SK-N-SH treated with all-trans-retinoic acid at 6 μM for 48 hours (cell line): Measurements from ENCODE around the gene RUNDC3A.

ENCODE experiments used
- ATAC-seq: fragments of 200-7000 bp; cut with Tn5 transposase; 3 replicates; pipeline ENCODE4 v1.9.1; 2020; ENCODE audit warnings: mild to moderate bottlenecking, moderate library complexity
- ARNTL ChIP-seq: fragments of 450-650 bp; formaldehyde crosslinking; IDR thresholded peaks from 2 replicates; pipeline ENCODE4 v1.5.0; 2020; ENCODE audit warnings: low read depth, mild to moderate bottlenecking, moderate library complexity, borderline replicate concordance
- BACH2 ChIP-seq: fragments of 250-450 bp; sonication (Bioruptor Pico); IDR thresholded peaks from 2 replicates; pipeline ENCODE4 v1.9.0; 2021; ENCODE audit warnings: mild to moderate bottlenecking, borderline replicate concordance
- CSDC2 ChIP-seq: fragments of 250-450 bp; sonication (Bioruptor Pico); IDR thresholded peaks from 2 replicates; pipeline ENCODE4 v1.5.0; 2020; ENCODE audit warnings: mild to moderate bottlenecking, moderate library complexity
- CSRNP3 ChIP-seq: fragments of 250-450 bp; sonication (Bioruptor Pico); IDR thresholded peaks from 2 replicates; pipeline ENCODE4 v1.5.1; 2021; ENCODE audit warnings: mild to moderate bottlenecking, moderate library complexity
- GLIS3 ChIP-seq: fragments of 250-450 bp; sonication (Bioruptor Pico); IDR thresholded peaks from 2 replicates; pipeline ENCODE4 v1.5.0; 2020; ENCODE audit warnings: mild to moderate bottlenecking, moderate library complexity
- OSR1 ChIP-seq: fragments of 250-450 bp; sonication (Bioruptor Pico); IDR thresholded peaks from 2 replicates; pipeline ENCODE4 v1.8.0; 2022; ENCODE audit warnings: moderate library complexity, mild to moderate bottlenecking, inconsistent platforms
- PATZ1 ChIP-seq: fragments of 250-450 bp; sonication (Bioruptor Pico); IDR thresholded peaks from 2 replicates; pipeline ENCODE4 v1.8.0; 2020; ENCODE audit warnings: mild to moderate bottlenecking, moderate library complexity, borderline replicate concordance
- POU6F1 ChIP-seq: fragments of 250-450 bp; sonication (Bioruptor Pico); IDR thresholded peaks from 2 replicates; pipeline ENCODE4 v1.8.0; 2021; ENCODE audit warnings: low read depth, mild to moderate bottlenecking, moderate library complexity, borderline replicate concordance
- PPARA ChIP-seq: fragments of 250-450 bp; sonication (Bioruptor Pico); IDR thresholded peaks from 2 replicates; pipeline ENCODE4 v1.5.0; 2020; ENCODE audit warnings: mild to moderate bottlenecking, borderline replicate concordance
- RARB ChIP-seq: fragments of 250-450 bp; sonication (Bioruptor Pico); IDR thresholded peaks from 2 replicates; pipeline ENCODE4 v1.8.0; 2021; ENCODE audit warnings: mild to moderate bottlenecking, moderate library complexity
- SNAI2 ChIP-seq: fragments of 250-450 bp; sonication (Bioruptor Pico); IDR thresholded peaks from 2 replicates; pipeline ENCODE4 v1.5.0; 2020; ENCODE audit warnings: mild to moderate bottlenecking, moderate library complexity
- TOX ChIP-seq: fragments of 250-450 bp; sonication (Bioruptor Pico); IDR thresholded peaks from 2 replicates; pipeline ENCODE4 v1.8.0; 2021; ENCODE audit warnings: mild to moderate bottlenecking, moderate library complexity, borderline replicate concordance
- TSHZ2 ChIP-seq: fragments of 250-450 bp; sonication (Bioruptor Pico); IDR thresholded peaks from 2 replicates; pipeline ENCODE4 v1.5.0; 2020; ENCODE audit warnings: mild to moderate bottlenecking, moderate library complexity
- ZC3H10 ChIP-seq: fragments of 250-450 bp; sonication (Bioruptor Pico); IDR thresholded peaks from 2 replicates; pipeline ENCODE4 v1.5.1; 2021; ENCODE audit warnings: mild to moderate bottlenecking, moderate library complexity
- ZFP3 ChIP-seq: fragments of 250-450 bp; sonication (Bioruptor Pico); IDR thresholded peaks from 2 replicates; pipeline ENCODE4 v1.5.0; 2020; ENCODE audit warnings: mild to moderate bottlenecking, moderate library complexity
- ZFP30 ChIP-seq: fragments of 450-650 bp; formaldehyde crosslinking; IDR thresholded peaks from 2 replicates; pipeline ENCODE4 v1.5.0; 2022; ENCODE audit warnings: mild to moderate bottlenecking, moderate library complexity
- ZNF565 ChIP-seq: fragments of 450-650 bp; formaldehyde crosslinking; conservative IDR thresholded peaks from 2 replicates; pipeline ENCODE4 v1.5.0; 2020; ENCODE audit warnings: low read depth, mild to moderate bottlenecking, moderate library complexity
- ZNF70 ChIP-seq: fragments of 450-650 bp; formaldehyde crosslinking; IDR thresholded peaks from 2 replicates; pipeline ENCODE4 v1.5.0; 2020; ENCODE audit warnings: mild to moderate bottlenecking, moderate library complexity
- ZNF8 ChIP-seq: fragments of 450-650 bp; formaldehyde crosslinking; IDR thresholded peaks from 2 replicates; pipeline ENCODE4 v1.5.0; 2020; ENCODE audit warnings: mild to moderate bottlenecking, moderate library complexity

Gene RUNDC3A

GRCh38 chr17:44304651-44305050 is 3.8 kb upstream of the RUNDC3A start:
- no peak for ATAC-seq

GRCh38 chr17:44307387-44308186 is 814 bp upstream of the RUNDC3A start:
- peak; percentile 90 for ATAC-seq
- TF ChIP-seq CSRNP3, result no peak
- TF ChIP-seq ZNF565 (CRISPR knock-in tag), result no peak
- TF ChIP-seq CSDC2 (CRISPR knock-in tag), result 0 out of 2 replicates have a peak, but pooled peaks have one; percentile 27
- no peak for TF ChIP-seq RARB (CRISPR knock-in tag)
- TF ChIP-seq PATZ1 (CRISPR knock-in tag), result 0 out of 2 replicates have a peak, but pooled peaks have one; percentile 41

More at GRCh38 chr17:44304651-44305050, 3.8 kb upstream of the RUNDC3A start:
- TF ChIP-seq PPARA (no peak), ZNF8 (CRISPR knock-in tag) (no peak), ZFP3 (CRISPR knock-in tag) (no peak), PATZ1 (CRISPR knock-in tag) (no peak), TSHZ2 (CRISPR knock-in tag) (no peak), POU6F1 (CRISPR knock-in tag) (no peak), CSDC2 (CRISPR knock-in tag) (no peak), OSR1 (CRISPR knock-in tag) (no peak), GLIS3 (no peak), BACH2 (no peak), ZNF70 (CRISPR knock-in tag) (no peak), ARNTL (CRISPR knock-in tag) (no peak), RARB (CRISPR knock-in tag) (no peak), SNAI2 (CRISPR knock-in tag) (no peak), ZNF565 (CRISPR knock-in tag) (no peak), ZFP30 (CRISPR knock-in tag) (no peak), CSRNP3 (no peak), TOX (CRISPR knock-in tag) (no peak), ZC3H10 (CRISPR knock-in tag) (no peak)
